ENCODE measurements around the gene PLGRKT. TPM values are rescaled to one million over a fixed set of nuclear protein-coding genes. Genes with fewer than 3 reads are reported as not detected.
A peak's percentile ranks its signal among the peaks of the same experiment; 100 is the strongest.

PLGRKT gene
- total RNA-seq, 1 donor from 2014 or later, result 11.1 TPM

- H3K4me3 Mint-ChIP-seq (ENCODE audit: unreplicated experiment), result no peak overlapping the region
- DNase-seq (ENCODE audit: low spot score), result no peak
- H3K4me1 Mint-ChIP-seq (ENCODE audit: low read depth), result peaks cover 28% of the 10 kb centered on the region
- no peak overlapping the region for H3K27ac Mint-ChIP-seq (ENCODE audit: unreplicated experiment)
- no peaks in the 10 kb centered on the region for H3K9me3 Mint-ChIP-seq (ENCODE audit: low read depth)
- no peak for TF ChIP-seq CTCF (IDR thresholded peaks at IDR 0.05)
- H3K27me3 Mint-ChIP-seq (ENCODE audit: low read depth), result no peaks in the 10 kb centered on the region
- H3K36me3 Mint-ChIP-seq (ENCODE audit: low read depth), result peaks cover 3% of the 10 kb centered on the region
These were observed 48.5 kb downstream of the PLGRKT start for GRCh38 chr9:5389109-5389732.

- H3K27me3 Mint-ChIP-seq (ENCODE audit: low read depth), result no peaks in the 10 kb centered on the region
- no peaks in the 10 kb centered on the region for H3K9me3 Mint-ChIP-seq (ENCODE audit: low read depth)
- TF ChIP-seq CTCF (IDR thresholded peaks at IDR 0.05), result no peak
- peaks cover 3% of the 10 kb centered on the region for H3K36me3 Mint-ChIP-seq (ENCODE audit: low read depth)
- peak overlapping the region; percentile 9 for H3K27ac Mint-ChIP-seq (ENCODE audit: unreplicated experiment)
- no peak overlapping the region for H3K4me3 Mint-ChIP-seq (ENCODE audit: unreplicated experiment)
- DNase-seq (ENCODE audit: low spot score), result no peak
- H3K4me1 Mint-ChIP-seq (ENCODE audit: low read depth), result peaks cover 25% of the 10 kb centered on the region
These were observed 49.5 kb downstream of the PLGRKT start for GRCh38 chr9:5388026-5388819.

GRCh38 chr9:5384436-5384835, 53.3 kb downstream of the PLGRKT start:
- Mint-ChIP-seq H3K4me3 (ENCODE audit: unreplicated experiment) (no peak overlapping the region), H3K27me3 (ENCODE audit: low read depth) (no peaks in the 10 kb centered on the region), H3K4me1 (ENCODE audit: low read depth) (peaks cover 22% of the 10 kb centered on the region), H3K36me3 (ENCODE audit: low read depth) (peaks cover 4% of the 10 kb centered on the region), H3K9me3 (ENCODE audit: low read depth) (no peaks in the 10 kb centered on the region), H3K27ac (ENCODE audit: unreplicated experiment) (no peak overlapping the region)
- no peak for TF ChIP-seq CTCF (IDR thresholded peaks at IDR 0.05)
- DNase-seq (ENCODE audit: low spot score), result no peak

- H3K4me3 Mint-ChIP-seq (ENCODE audit: unreplicated experiment), result no peak overlapping the region
- H3K27ac Mint-ChIP-seq (ENCODE audit: unreplicated experiment), result no peak overlapping the region
- TF ChIP-seq CTCF (IDR thresholded peaks at IDR 0.05), result no peak
These were observed 55.2 kb downstream of the PLGRKT start for GRCh38 chr9:5382479-5382878.

GRCh38 chr9:5375790-5376477, 61.8 kb downstream of the PLGRKT start:
- DNase-seq (ENCODE audit: low spot score), result no peak
- H3K27ac Mint-ChIP-seq (ENCODE audit: unreplicated experiment), result no peak overlapping the region
- H3K4me3 Mint-ChIP-seq (ENCODE audit: unreplicated experiment), result no peak overlapping the region
- no peak for TF ChIP-seq CTCF (IDR thresholded peaks at IDR 0.05)
- no peaks in the 10 kb centered on the region for H3K4me1 Mint-ChIP-seq (ENCODE audit: low read depth)
- peaks cover 1% of the 10 kb centered on the region for H3K36me3 Mint-ChIP-seq (ENCODE audit: low read depth)
- no peaks in the 10 kb centered on the region for H3K27me3 Mint-ChIP-seq (ENCODE audit: low read depth)
- H3K9me3 Mint-ChIP-seq (ENCODE audit: low read depth), result no peaks in the 10 kb centered on the region

More at GRCh38 chr9:5382479-5382878, 55.2 kb downstream of the PLGRKT start:
- no peak for DNase-seq (ENCODE audit: low spot score)
- Mint-ChIP-seq H3K9me3 (ENCODE audit: low read depth) (no peaks in the 10 kb centered on the region), H3K4me1 (ENCODE audit: low read depth) (peaks cover 2% of the 10 kb centered on the region), H3K36me3 (ENCODE audit: low read depth) (peaks cover 4% of the 10 kb centered on the region), H3K27me3 (ENCODE audit: low read depth) (no peaks in the 10 kb centered on the region)

Data from chondrocyte (in vitro differentiated cells).